NCI-H2196 treated with DMSO at 0.1 percent for 48 hours (cell line): ENCODE results near the gene GALNT9.

Experiments
- DNase-seq: peaks from one replicate; lab custom pipeline; 2025; ENCODE audit not compliant: unreplicated experiment; lab: John Stamatoyannopoulos, UW

GALNT9 gene

GRCh38 chr12:132174015-132174838, 155.2 kb downstream of the GALNT9 start:
- no peak for DNase-seq

GRCh38 chr12:132173135-132174014, 156.0 kb downstream of the GALNT9 start:
- no peak for DNase-seq

GRCh38 chr12:132172619-132173018, 156.8 kb downstream of the GALNT9 start:
- DNase-seq: no peak

- DNase-seq: no peak
Observed at GRCh38 chr12:132171968-132172521, 157.3 kb downstream of the GALNT9 start.

- DNase-seq: no peak
Observed at GRCh38 chr12:132171293-132171967, 158.0 kb downstream of the GALNT9 start.

- no peak for DNase-seq
Observed at GRCh38 chr12:132170637-132171292, 158.6 kb downstream of the GALNT9 start.

GRCh38 chr12:132170094-132170636, 159.2 kb downstream of the GALNT9 start:
- DNase-seq: peak; percentile 22

- no peak for DNase-seq
Observed at GRCh38 chr12:132169376-132169775, 160.0 kb downstream of the GALNT9 start.

GRCh38 chr12:132168311-132169031, 160.9 kb downstream of the GALNT9 start:
- no peak for DNase-seq

GRCh38 chr12:132167611-132168310, 161.6 kb downstream of the GALNT9 start:
- no peak for DNase-seq

- DNase-seq: no peak
Observed at GRCh38 chr12:132166801-132167591, 162.4 kb downstream of the GALNT9 start.

GRCh38 chr12:132166093-132166492, 163.3 kb downstream of the GALNT9 start:
- DNase-seq: no peak

GRCh38 chr12:132165584-132165983, 163.8 kb downstream of the GALNT9 start:
- no peak for DNase-seq

GRCh38 chr12:132164426-132164825, 165.0 kb downstream of the GALNT9 start:
- no peak for DNase-seq

- DNase-seq: no peak
Observed at GRCh38 chr12:132163911-132164288, 165.5 kb downstream of the GALNT9 start.

GRCh38 chr12:132163041-132163910, 166.1 kb downstream of the GALNT9 start:
- DNase-seq: peak; percentile 59

GRCh38 chr12:132162508-132163031, 166.8 kb downstream of the GALNT9 start:
- DNase-seq: peak; percentile 46
